Neural cell (in vitro differentiated cells): Measurements from ENCODE around the gene TTC9. TPM values are rescaled to one million over a fixed set of nuclear protein-coding genes. Genes with fewer than 3 reads are reported as not detected.
"Not testable (repeated sequence)": the region's sequence is repeated elsewhere in the genome, so short reads cannot be mapped to it uniquely, and the experiment has no call there.

Experiments used
- H2AFZ ChIP-seq: fragments of 200-600, 300-800 bp; sonication (generic), shearing (Covaris generic); 2 replicates; pipeline ENCODE4 v1.6.0; 2014; ENCODE audit warnings: low read depth, mild to moderate bottlenecking, antibody characterized with exemption, low read length, moderate library complexity
- H3F3A ChIP-seq: fragments of 200-600 bp; shearing (Covaris generic); 2 replicates; pipeline ENCODE4 v1.6.1; 2016; ENCODE audit warnings: mild to moderate bottlenecking, moderate library complexity, mixed read lengths, antibody characterized with exemption, low read length; ENCODE audit not compliant: insufficient read depth, poor library complexity, severe bottlenecking
- H3K27ac ChIP-seq: fragments of 200-600, 300-800 bp; sonication (generic), shearing (Covaris generic); 2 replicates; pipeline ENCODE4 v1.5.1; 2014; ENCODE audit warnings: mild to moderate bottlenecking, low read length, moderate library complexity
- H3K27me3 ChIP-seq: fragments of 300-800, 200-600 bp; sonication (generic), shearing (Covaris generic); 2 replicates; pipeline ENCODE4 v1.6.0; 2014; ENCODE audit warnings: mild to moderate bottlenecking, low read depth, low read length, moderate library complexity; ENCODE audit not compliant: insufficient read depth
- H3K36me3 ChIP-seq: fragments of 300-800, 200-600 bp; sonication (generic), shearing (Covaris generic); 2 replicates; pipeline ENCODE4 v1.5.1; 2014; ENCODE audit warnings: mild to moderate bottlenecking, antibody characterized with exemption, low read length, moderate library complexity; ENCODE audit not compliant: insufficient read depth
- H3K4me2 ChIP-seq: fragments of 300-800, 200-600 bp; sonication (generic), shearing (Covaris generic); 2 replicates; pipeline ENCODE4 v1.6.0; 2014; ENCODE audit warnings: mild to moderate bottlenecking, low read length
- H3K4me3 ChIP-seq: fragments of 300-800, 200-600 bp; sonication (generic), shearing (Covaris generic); 2 replicates; pipeline ENCODE4 v1.5.1; 2014; ENCODE audit warnings: mild to moderate bottlenecking, low read length, moderate library complexity
- H3K79me2 ChIP-seq: fragments of 200-600 bp; shearing (Covaris generic); replicated peaks from 2 replicates; pipeline ENCODE4 v1.6.0; 2014; ENCODE audit warnings: mild to moderate bottlenecking, low read length, moderate library complexity; ENCODE audit not compliant: insufficient read depth
- H3K9ac ChIP-seq: fragments of 300-800, 200-600 bp; sonication (generic), shearing (Covaris generic); 2 replicates; pipeline ENCODE4 v1.6.1; 2016; ENCODE audit warnings: mild to moderate bottlenecking, low read length, mixed read lengths
- H3K9me2 ChIP-seq: fragments of 200-600 bp; shearing (Covaris generic); 2 replicates; pipeline ENCODE4 v1.6.1; 2016; ENCODE audit warnings: mild to moderate bottlenecking, low read length, mixed read lengths; ENCODE audit not compliant: insufficient read depth
- H3K9me3 ChIP-seq: fragments of 200-600, 300-800 bp; sonication (generic), shearing (Covaris generic); 2 replicates; pipeline ENCODE4 v1.6.1; 2016; ENCODE audit warnings: mild to moderate bottlenecking, mixed run types, low read length, moderate library complexity, mixed read lengths
- H4K20me1 ChIP-seq: fragments of 200-600 bp; shearing (Covaris generic); 2 replicates; pipeline ENCODE4 v1.6.1; 2016; ENCODE audit warnings: mild to moderate bottlenecking, mixed run types; ENCODE audit not compliant: insufficient read depth
- EP300 ChIP-seq: fragments of 450-650 bp; conservative IDR thresholded peaks from 2 replicates; pipeline ENCODE4 v1.6.1; 2014; ENCODE audit warnings: antibody characterized with exemption, mild to moderate bottlenecking, moderate library complexity; ENCODE audit not compliant: poor library complexity, severe bottlenecking
- EZH2 ChIP-seq: fragments of 200-600, 300-800 bp; shearing (Covaris generic), sonication (generic); IDR thresholded peaks from 2 replicates; pipeline ENCODE4 v1.6.1; 2014; ENCODE audit warnings: antibody characterized with exemption, low read length, borderline replicate concordance, mild to moderate bottlenecking; ENCODE audit not compliant: insufficient read depth, poor library complexity, severe bottlenecking
- MXI1 ChIP-seq: fragments of 450-650 bp; conservative IDR thresholded peaks from 2 replicates; pipeline ENCODE4 v1.6.1; 2014; ENCODE audit warnings: antibody characterized with exemption, mild to moderate bottlenecking; ENCODE audit not compliant: poor library complexity, severe bottlenecking
- POLR2AphosphoS5 ChIP-seq: IDR thresholded peaks from 2 replicates; pipeline ENCODE4 v1.6.1; 2012
- RAD21 ChIP-seq: fragments of 450-650 bp; conservative IDR thresholded peaks from 2 replicates; pipeline ENCODE4 v1.6.1; 2014; ENCODE audit warnings: antibody characterized with exemption, mild to moderate bottlenecking, moderate library complexity
- SMC3 ChIP-seq: fragments of 450-650 bp; conservative IDR thresholded peaks from 2 replicates; pipeline ENCODE4 v1.6.1; 2014; ENCODE audit warnings: antibody characterized with exemption, mild to moderate bottlenecking, moderate library complexity; ENCODE audit not compliant: poor library complexity
- TAF1 ChIP-seq: IDR thresholded peaks from 2 replicates; pipeline ENCODE4 v1.6.1; 2012; ENCODE audit warnings: low read depth
- polyA plus RNA-seq: library from polyadenylated mRNA; depleted of rRNA; stranded (reverse); fragments of >200 nt; gene quantifications from 2 replicates; pipeline ENCODE4 v1.2.3, GENCODE V29; 2014
- TF ChIP-seq, protein P1 (sequence below): fragments of 450-650 bp; IDR thresholded peaks from 2 replicates; pipeline ENCODE4 v1.5.1; 2014; ENCODE audit warnings: antibody characterized with exemption, mild to moderate bottlenecking, moderate library complexity; ENCODE audit not compliant: poor library complexity, severe bottlenecking
- TF ChIP-seq, protein P2 (sequence below): IDR thresholded peaks from 2 replicates; pipeline ENCODE4 v1.6.1; 2012; ENCODE audit warnings: borderline replicate concordance

The TTC9 gene
- polyA plus RNA-seq, 1 donor from 2014 or later, result 11.1 TPM

DNA sequence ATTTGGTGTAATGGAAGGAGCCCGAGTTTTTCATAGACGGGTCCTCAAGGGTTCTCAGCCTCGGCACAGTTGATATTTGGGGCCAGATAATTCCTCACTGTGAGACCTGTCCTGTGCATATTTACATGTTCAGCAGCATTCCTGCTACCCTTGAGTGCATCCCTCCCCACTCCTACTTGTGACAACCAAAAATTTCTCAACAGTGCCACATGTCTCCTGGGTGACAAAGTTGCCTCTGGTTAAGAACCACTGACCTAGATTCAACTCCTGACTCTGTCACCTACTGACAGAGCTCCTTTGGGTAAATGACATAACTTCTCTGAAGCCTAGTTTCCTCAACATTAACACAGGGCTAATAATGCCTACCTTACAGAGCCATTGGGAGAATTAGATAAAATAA is 60.4 kb downstream of the TTC9 start:
- H3K9me2 ChIP-seq, result no peaks in the 10 kb centered on the region
- TF ChIP-seq MXI1 (no peak), SMC3 (no peak), POLR2AphosphoS5 (no peak), EZH2 (no peak), EP300 (no peak), TAF1 (no peak), RAD21 (no peak)
- TF ChIP-seq, protein P1, sequence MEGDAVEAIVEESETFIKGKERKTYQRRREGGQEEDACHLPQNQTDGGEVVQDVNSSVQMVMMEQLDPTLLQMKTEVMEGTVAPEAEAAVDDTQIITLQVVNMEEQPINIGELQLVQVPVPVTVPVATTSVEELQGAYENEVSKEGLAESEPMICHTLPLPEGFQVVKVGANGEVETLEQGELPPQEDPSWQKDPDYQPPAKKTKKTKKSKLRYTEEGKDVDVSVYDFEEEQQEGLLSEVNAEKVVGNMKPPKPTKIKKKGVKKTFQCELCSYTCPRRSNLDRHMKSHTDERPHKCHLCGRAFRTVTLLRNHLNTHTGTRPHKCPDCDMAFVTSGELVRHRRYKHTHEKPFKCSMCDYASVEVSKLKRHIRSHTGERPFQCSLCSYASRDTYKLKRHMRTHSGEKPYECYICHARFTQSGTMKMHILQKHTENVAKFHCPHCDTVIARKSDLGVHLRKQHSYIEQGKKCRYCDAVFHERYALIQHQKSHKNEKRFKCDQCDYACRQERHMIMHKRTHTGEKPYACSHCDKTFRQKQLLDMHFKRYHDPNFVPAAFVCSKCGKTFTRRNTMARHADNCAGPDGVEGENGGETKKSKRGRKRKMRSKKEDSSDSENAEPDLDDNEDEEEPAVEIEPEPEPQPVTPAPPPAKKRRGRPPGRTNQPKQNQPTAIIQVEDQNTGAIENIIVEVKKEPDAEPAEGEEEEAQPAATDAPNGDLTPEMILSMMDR, result no peak
- no peaks in the 10 kb centered on the region for H4K20me1 ChIP-seq
- H3K9ac ChIP-seq, result no peak overlapping the region
- H3K4me3 ChIP-seq, result no peak overlapping the region
- H3K36me3 ChIP-seq, result no peaks in the 10 kb centered on the region
- H3K79me2 ChIP-seq, result no peaks in the 10 kb centered on the region
- H3K27ac ChIP-seq, result no peak overlapping the region
- no peak overlapping the region for H2AFZ ChIP-seq
- H3K27me3 ChIP-seq, result no peaks in the 10 kb centered on the region
- H3K4me2 ChIP-seq, result no peak overlapping the region
- H3K9me3 ChIP-seq, result no peaks in the 10 kb centered on the region
- H3F3A ChIP-seq, result no peaks in the 10 kb centered on the region

DNA sequence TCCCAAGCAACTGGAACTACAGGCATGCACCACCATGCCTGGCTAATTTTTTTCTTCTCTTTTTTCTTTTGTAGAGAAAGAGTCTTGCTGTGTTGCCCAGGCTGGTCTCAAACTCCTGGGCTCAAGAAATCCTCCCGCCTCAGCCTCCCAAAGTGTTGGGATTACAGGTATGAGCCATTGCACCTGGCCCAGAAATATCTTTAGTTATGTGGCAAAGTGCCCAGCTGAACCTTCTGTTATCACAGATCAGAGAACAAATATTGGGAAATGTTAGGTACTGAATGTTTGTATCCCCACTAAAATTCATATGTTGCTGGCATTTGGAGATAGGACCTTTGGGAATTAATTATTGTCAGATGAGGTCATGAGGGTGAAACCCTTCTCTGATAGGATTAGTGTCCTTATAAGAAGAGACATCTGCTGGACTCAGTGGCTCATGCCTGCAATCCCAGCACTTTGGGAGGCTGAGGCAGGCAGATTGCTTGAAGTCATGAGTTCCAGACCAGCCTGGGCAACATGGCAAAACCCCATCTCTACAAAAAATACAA is 62.0 kb downstream of the TTC9 start:
- not testable (repeated sequence) for H3K36me3 ChIP-seq, H3K9me2 ChIP-seq, H4K20me1 ChIP-seq, H3K27me3 ChIP-seq, H3K9me3 ChIP-seq, H3K4me3 ChIP-seq, H3K27ac ChIP-seq, H3K4me2 ChIP-seq, H3F3A ChIP-seq, H3K79me2 ChIP-seq, H3K9ac ChIP-seq, H2AFZ ChIP-seq

- Histone ChIP-seq H3K79me2 (no peaks in the 10 kb centered on the region), H3K36me3 (no peaks in the 10 kb centered on the region), H3K9me2 (no peaks in the 10 kb centered on the region), H3K27me3 (no peaks in the 10 kb centered on the region), H2AFZ (no peak overlapping the region), H3K27ac (no peak overlapping the region), H3K9ac (no peak overlapping the region), H4K20me1 (no peaks in the 10 kb centered on the region), H3F3A (no peaks in the 10 kb centered on the region), H3K9me3 (no peaks in the 10 kb centered on the region), H3K4me2 (no peak overlapping the region), H3K4me3 (no peak overlapping the region)
- TF ChIP-seq, protein P1, result no peak
- no peak for TF ChIP-seq RAD21
- TF ChIP-seq, protein P2, sequence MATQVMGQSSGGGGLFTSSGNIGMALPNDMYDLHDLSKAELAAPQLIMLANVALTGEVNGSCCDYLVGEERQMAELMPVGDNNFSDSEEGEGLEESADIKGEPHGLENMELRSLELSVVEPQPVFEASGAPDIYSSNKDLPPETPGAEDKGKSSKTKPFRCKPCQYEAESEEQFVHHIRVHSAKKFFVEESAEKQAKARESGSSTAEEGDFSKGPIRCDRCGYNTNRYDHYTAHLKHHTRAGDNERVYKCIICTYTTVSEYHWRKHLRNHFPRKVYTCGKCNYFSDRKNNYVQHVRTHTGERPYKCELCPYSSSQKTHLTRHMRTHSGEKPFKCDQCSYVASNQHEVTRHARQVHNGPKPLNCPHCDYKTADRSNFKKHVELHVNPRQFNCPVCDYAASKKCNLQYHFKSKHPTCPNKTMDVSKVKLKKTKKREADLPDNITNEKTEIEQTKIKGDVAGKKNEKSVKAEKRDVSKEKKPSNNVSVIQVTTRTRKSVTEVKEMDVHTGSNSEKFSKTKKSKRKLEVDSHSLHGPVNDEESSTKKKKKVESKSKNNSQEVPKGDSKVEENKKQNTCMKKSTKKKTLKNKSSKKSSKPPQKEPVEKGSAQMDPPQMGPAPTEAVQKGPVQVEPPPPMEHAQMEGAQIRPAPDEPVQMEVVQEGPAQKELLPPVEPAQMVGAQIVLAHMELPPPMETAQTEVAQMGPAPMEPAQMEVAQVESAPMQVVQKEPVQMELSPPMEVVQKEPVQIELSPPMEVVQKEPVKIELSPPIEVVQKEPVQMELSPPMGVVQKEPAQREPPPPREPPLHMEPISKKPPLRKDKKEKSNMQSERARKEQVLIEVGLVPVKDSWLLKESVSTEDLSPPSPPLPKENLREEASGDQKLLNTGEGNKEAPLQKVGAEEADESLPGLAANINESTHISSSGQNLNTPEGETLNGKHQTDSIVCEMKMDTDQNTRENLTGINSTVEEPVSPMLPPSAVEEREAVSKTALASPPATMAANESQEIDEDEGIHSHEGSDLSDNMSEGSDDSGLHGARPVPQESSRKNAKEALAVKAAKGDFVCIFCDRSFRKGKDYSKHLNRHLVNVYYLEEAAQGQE, result no peak
- no peak for TF ChIP-seq EZH2
- TF ChIP-seq MXI1, result no peak
- TF ChIP-seq POLR2AphosphoS5, result no peak
- TF ChIP-seq TAF1, result no peak
- no peak for TF ChIP-seq EP300
- TF ChIP-seq SMC3, result no peak
These were observed 63.2 kb downstream of the TTC9 start for GRCh38 chr14:70704960-70705359.
